Hepatocyte (in vitro differentiated cells): Measurements from ENCODE around the gene CEP112. TPM values are rescaled to one million over a fixed set of nuclear protein-coding genes. Genes with fewer than 3 reads are reported as not detected.

Source experiments
- DNase-seq: peaks from one replicate; pipeline ENCODE4 v3.0.0-alpha.2; 2016; ENCODE audit warnings: low spot score
- H2AFZ ChIP-seq: fragments of 200-600 bp; sonication (generic); 2 replicates; pipeline ENCODE4 v1.6.0; 2016; ENCODE audit warnings: antibody characterized with exemption, mild to moderate bottlenecking
- H3K27ac ChIP-seq: fragments of 200-600 bp; sonication (generic); 2 replicates; pipeline ENCODE4 v1.5.1; 2016; ENCODE audit warnings: mild to moderate bottlenecking
- H3K27me3 ChIP-seq: fragments of 200-600 bp; sonication (generic); 2 replicates; pipeline ENCODE4 v1.6.1; 2016
- H3K36me3 ChIP-seq: fragments of 200-600 bp; sonication (generic); replicated peaks from 2 replicates; pipeline ENCODE4 v1.5.1; 2016; ENCODE audit warnings: low read depth; ENCODE audit not compliant: insufficient read depth
- H3K4me1 ChIP-seq: fragments of 200-600 bp; sonication (generic); 2 replicates; pipeline ENCODE4 v1.5.1; 2016; ENCODE audit warnings: mild to moderate bottlenecking, moderate library complexity; ENCODE audit not compliant: insufficient read depth
- H3K4me2 ChIP-seq: fragments of 200-600 bp; sonication (generic); 2 replicates; pipeline ENCODE4 v1.6.0; 2016
- H3K4me3 ChIP-seq: fragments of 200-600 bp; sonication (generic); 2 replicates; pipeline ENCODE4 v1.5.1; 2016; ENCODE audit warnings: mild to moderate bottlenecking
- H3K79me2 ChIP-seq: fragments of 200-600 bp; sonication (generic); 2 replicates; pipeline ENCODE4 v1.6.0; 2017; ENCODE audit warnings: mild to moderate bottlenecking
- H3K9me2 ChIP-seq: fragments of 200-600 bp; sonication (generic); replicated peaks from 2 replicates; pipeline ENCODE4 v1.6.0; 2017; ENCODE audit warnings: mild to moderate bottlenecking; ENCODE audit not compliant: insufficient read depth
- H3K9me3 ChIP-seq: fragments of 200-600 bp; sonication (generic); 2 replicates; pipeline ENCODE4 v1.5.1; 2016; ENCODE audit warnings: low read depth, mild to moderate bottlenecking
- H4K20me1 ChIP-seq: fragments of 200-600 bp; sonication (generic); 2 replicates; pipeline ENCODE4 v1.6.0; 2016; ENCODE audit warnings: mild to moderate bottlenecking; ENCODE audit not compliant: insufficient read depth, poor library complexity, severe bottlenecking
- CTCF ChIP-seq: fragments of 200-600 bp; sonication (generic); IDR thresholded peaks from 2 replicates; pipeline ENCODE4 v1.5.1; 2016; ENCODE audit warnings: antibody characterized with exemption, mild to moderate bottlenecking; ENCODE audit not compliant: poor library complexity
- EZH2 ChIP-seq: fragments of 200-600 bp; sonication (generic); IDR thresholded peaks from 2 replicates; pipeline ENCODE4 v1.6.1; 2016; ENCODE audit warnings: antibody characterized with exemption, mild to moderate bottlenecking, borderline replicate concordance
- EZH2phosphoT487 ChIP-seq: fragments of 200-600 bp; sonication (generic); IDR thresholded peaks from one replicate; pipeline ENCODE4 v1.6.1; 2018; ENCODE audit warnings: antibody characterized with exemption, mild to moderate bottlenecking, low read depth, moderate library complexity; ENCODE audit not compliant: unreplicated experiment, severe bottlenecking
- WGBS: methylation state at CpG from one replicate; pipeline ENCODE4 v1.1.6; 2016; ENCODE audit warnings: low lambda C conversion rate; ENCODE audit errors: missing lambda C conversion rate; 5-methylcytosine and 5-hydroxymethylcytosine counted together
- polyA plus RNA-seq: library from polyadenylated mRNA; unstranded; fragments of >200 nt; fragmentation: Nextera tagmentation; extraction: Ambion mirVana; gene quantifications from 2 replicates; pipeline ENCODE4 v1.2.1, GENCODE V29; 2016
- total RNA-seq: library from RNA; depleted of rRNA; stranded (reverse); fragments of >200 nt; gene quantifications from 2 replicates; pipeline ENCODE4 v1.2.3, GENCODE V29; 2014

CEP112 gene
- total and polyA plus RNA-seq, 2 experiments from 2014 or later: 7.1 to 9.7 TPM

DNA sequence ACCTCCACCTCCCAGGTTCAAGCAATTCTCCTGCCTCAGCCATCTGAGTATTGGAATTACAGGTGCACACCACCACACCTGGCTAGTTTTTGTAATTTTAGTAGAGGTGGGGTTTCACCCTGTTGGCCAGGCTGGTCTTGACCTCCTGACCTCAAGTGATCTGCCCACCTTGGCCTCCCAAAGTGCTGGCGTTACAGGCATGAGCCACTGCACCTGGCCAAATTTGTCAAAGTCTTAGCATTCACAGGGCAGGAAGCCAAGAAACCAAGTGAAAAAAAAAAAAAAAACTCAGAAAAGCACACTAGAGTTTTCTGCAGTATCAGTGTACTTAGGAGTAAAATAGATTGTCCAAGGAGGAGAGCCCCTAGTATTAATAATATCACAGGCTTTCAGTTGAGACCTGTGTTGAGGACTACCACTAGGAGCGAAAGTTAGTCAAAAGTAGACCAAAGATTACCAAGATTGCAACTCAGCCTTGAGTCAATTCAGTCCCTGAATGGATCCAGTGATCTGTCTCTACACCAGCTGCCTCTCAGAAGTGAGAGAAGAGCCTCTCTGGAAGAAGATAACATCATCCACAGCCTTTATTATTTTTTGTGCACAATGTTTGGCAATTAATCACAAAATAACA, 159.7 kb downstream of the CEP112 start:
- TF ChIP-seq EZH2: no peak
- TF ChIP-seq CTCF: no peak
- TF ChIP-seq EZH2phosphoT487: no peak
- no peaks in the 10 kb centered on the region for H4K20me1 ChIP-seq
- H3K79me2 ChIP-seq: no peaks in the 10 kb centered on the region
- no peaks in the 10 kb centered on the region for H3K36me3 ChIP-seq
- no peak overlapping the region for H2AFZ ChIP-seq
- no peaks in the 10 kb centered on the region for H3K4me1 ChIP-seq
- H3K9me2 ChIP-seq: no peaks in the 10 kb centered on the region
- no peak overlapping the region for H3K27ac ChIP-seq
- no peaks in the 10 kb centered on the region for H3K9me3 ChIP-seq
- H3K4me2 ChIP-seq: no peak overlapping the region
- H3K27me3 ChIP-seq: no peaks in the 10 kb centered on the region
- WGBS: 98% methylated on average over 2 of the region's 2 CpGs
- DNase-seq: no peak
- no peak overlapping the region for H3K4me3 ChIP-seq

DNA sequence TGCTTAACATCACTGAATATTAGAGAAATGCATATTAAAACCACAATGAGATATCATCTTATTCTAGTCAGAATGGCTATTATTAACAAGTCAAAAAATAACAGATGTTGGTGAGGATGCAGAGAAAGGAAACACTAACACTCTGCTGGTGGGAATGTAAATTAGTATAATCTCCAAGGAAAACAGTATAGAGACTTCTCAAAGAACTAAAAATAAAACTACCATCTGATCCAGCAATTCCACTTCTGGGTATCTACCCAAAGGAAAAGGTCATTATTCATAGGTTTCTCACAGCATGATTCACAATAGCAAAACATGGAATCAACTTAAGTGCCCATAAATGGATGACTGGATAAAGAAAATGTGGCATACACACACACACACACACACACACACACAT, 166.4 kb downstream of the CEP112 start:
- H3K79me2 ChIP-seq: no peaks in the 10 kb centered on the region
- H3K4me1 ChIP-seq: no peaks in the 10 kb centered on the region
- H3K9me3 ChIP-seq: peaks cover 8% of the 10 kb centered on the region
- H3K27ac ChIP-seq: no peak overlapping the region
- no peak overlapping the region for H2AFZ ChIP-seq
- no peak for DNase-seq
- no peak overlapping the region for H3K4me3 ChIP-seq
- H4K20me1 ChIP-seq: no peaks in the 10 kb centered on the region
- no peaks in the 10 kb centered on the region for H3K27me3 ChIP-seq
- H3K36me3 ChIP-seq: no peaks in the 10 kb centered on the region
- H3K4me2 ChIP-seq: no peak overlapping the region
- H3K9me2 ChIP-seq: no peaks in the 10 kb centered on the region
- no peak for TF ChIP-seq EZH2phosphoT487
- TF ChIP-seq EZH2: no peak
- no peak for TF ChIP-seq CTCF

DNA sequence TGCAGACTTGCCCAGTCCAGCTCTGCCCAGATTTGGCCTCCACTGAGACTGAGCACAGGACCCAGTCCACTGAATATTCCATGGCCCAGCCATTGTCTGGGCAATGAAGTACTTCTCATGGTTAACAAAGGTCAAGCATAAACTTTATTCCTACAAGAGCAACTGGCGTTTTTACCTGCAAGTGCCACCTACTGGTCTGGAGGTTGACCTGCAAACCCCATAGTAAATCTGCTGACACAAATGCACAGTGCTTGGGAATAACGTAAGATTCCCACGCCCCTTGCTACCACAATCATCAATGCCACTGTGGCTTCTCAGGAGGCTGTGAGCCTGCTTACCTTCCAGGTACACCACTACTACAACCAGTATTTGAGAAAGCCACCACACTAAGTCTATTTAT, 170.2 kb downstream of the CEP112 start:
- peaks cover 8% of the 10 kb centered on the region for H3K9me3 ChIP-seq
- no peak overlapping the region for H3K4me3 ChIP-seq
- no peaks in the 10 kb centered on the region for H3K36me3 ChIP-seq
- no peak overlapping the region for H2AFZ ChIP-seq
- H3K27me3 ChIP-seq: no peaks in the 10 kb centered on the region
- no peak overlapping the region for H3K4me2 ChIP-seq
- H3K9me2 ChIP-seq: no peaks in the 10 kb centered on the region
- no peaks in the 10 kb centered on the region for H3K4me1 ChIP-seq
- 59% methylated on average over 3 of the region's 3 CpGs for WGBS
- DNase-seq: no peak
- H3K79me2 ChIP-seq: no peaks in the 10 kb centered on the region
- TF ChIP-seq EZH2phosphoT487: no peak
- no peak for TF ChIP-seq EZH2
- no peak for TF ChIP-seq CTCF
- no peak overlapping the region for H3K27ac ChIP-seq
- no peaks in the 10 kb centered on the region for H4K20me1 ChIP-seq

GRCh38 chr17:66018786-66019185, 173.1 kb downstream of the CEP112 start:
- no peak overlapping the region for H3K4me3 ChIP-seq
- H3K27ac ChIP-seq: no peak overlapping the region
- 43% methylated on average over 2 of the region's 2 CpGs for WGBS
- H3K79me2 ChIP-seq: no peaks in the 10 kb centered on the region
- H3K4me2 ChIP-seq: no peak overlapping the region
- H3K4me1 ChIP-seq: no peaks in the 10 kb centered on the region
- H3K27me3 ChIP-seq: no peaks in the 10 kb centered on the region
- no peaks in the 10 kb centered on the region for H3K9me3 ChIP-seq
- H3K36me3 ChIP-seq: no peaks in the 10 kb centered on the region
- H2AFZ ChIP-seq: no peak overlapping the region
- no peaks in the 10 kb centered on the region for H4K20me1 ChIP-seq
- H3K9me2 ChIP-seq: no peaks in the 10 kb centered on the region
- TF ChIP-seq EZH2phosphoT487 (no peak), EZH2 (no peak), CTCF (no peak)
- no peak for DNase-seq
